ENCODE measurements around the gene LMOD3. TPM values are rescaled to one million over a fixed set of nuclear protein-coding genes. Genes with fewer than 3 reads are reported as not detected.

LMOD3 gene
- polyA plus RNA-seq, 10 donors: 74.6 to 196 (median 135) TPM

- peak in 1 of 3 donors; percentile 18 for DNase-seq
These were observed 27.8 kb downstream of the LMOD3 start for GRCh38 chr3:69094467-69095205.

DNA sequence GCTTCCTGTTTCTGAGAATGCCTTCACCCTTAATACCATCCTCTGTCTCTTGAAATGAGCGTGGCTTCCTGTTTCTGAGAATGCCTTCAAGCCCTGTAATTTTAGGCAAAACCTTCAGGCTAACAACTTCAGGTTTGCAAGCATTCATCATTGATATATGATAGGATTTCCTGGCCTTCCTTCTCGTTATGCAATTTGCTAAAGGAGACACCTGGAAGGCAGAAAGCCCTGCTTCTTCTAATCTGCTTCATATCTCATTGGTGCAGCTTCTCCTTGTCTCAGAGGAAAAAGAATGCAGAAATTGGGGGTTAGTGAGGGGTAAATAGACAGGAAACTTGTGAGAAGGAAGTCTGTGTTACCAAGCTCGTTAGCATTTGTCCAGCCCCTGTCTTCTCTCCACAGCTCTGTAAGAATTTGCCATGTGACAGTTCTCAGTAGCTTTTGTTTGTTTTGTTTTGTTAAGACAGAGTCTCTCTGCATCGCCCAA lies 30.3 kb downstream of the LMOD3 start:
- no peak for DNase-seq

DNA sequence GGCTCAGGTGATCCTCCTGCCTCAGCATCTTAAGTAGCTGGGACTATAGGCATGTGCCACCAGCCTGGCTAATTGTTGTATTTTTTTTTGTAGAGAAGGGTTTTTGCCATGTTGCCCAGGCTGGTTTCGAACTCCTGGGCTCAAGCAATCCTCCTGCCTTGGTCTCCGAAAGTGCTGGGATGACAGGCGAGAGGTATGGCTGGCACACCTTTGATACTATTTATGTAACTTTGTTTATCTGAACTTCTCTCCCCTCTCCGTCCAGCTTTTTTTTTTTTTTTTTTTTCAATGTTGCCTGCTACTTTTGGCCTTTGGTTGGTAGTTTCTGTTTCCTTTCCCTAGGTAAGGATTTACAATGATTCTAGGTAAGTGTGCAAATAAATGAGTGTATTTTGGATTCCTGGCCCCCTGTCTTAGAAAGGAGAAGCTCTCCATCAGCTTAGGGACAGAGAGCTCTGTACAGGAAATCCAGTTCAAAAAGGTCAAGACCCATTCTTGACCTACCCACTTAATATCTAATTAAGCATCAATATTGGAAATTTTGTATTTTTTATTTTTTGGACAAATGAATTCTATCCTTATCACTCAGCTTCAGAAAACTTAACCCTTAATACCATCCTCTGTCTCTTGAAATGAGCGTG lies 30.9 kb downstream of the LMOD3 start:
- DNase-seq: no peak

DNA sequence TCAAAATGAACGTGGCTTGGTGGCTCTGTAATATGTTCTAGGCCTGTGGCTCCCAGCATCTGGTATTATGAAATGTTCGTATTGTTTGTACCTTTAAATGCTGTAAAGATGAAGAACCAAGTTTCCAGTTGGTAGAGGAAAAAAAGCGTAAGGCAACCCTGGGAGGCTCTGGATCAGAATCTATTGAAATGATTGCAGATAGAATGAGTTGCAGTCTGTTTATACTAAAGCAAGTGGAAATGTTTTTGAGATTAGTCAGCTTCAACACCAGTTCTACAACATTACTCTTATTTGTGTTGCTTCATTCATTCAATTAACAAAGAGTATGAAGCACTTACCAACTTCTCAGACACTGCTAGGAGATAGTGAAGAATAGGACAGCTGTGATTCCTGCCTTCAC lies 32.4 kb downstream of the LMOD3 start:
- no peak for DNase-seq

DNA sequence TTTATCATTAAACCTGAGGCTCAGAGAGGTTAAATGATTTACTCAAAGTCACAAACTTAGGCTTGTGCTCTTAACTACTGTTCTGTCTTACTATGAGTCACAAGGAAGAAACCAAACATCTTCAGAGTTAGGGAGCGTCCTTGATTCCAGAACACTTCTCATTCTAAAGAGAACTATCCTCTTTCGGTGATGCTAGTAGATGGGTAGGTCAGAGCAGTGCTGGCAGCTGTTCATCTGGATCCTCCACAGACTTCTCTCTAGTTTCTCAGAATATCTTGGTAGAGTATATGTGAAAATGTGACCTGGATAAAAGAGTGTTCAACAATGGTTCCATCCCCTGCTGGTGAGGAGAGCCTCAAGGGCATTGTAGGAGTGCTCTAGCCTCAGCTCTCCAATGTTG lies 34.3 kb downstream of the LMOD3 start:
- no peak for DNase-seq

DNA sequence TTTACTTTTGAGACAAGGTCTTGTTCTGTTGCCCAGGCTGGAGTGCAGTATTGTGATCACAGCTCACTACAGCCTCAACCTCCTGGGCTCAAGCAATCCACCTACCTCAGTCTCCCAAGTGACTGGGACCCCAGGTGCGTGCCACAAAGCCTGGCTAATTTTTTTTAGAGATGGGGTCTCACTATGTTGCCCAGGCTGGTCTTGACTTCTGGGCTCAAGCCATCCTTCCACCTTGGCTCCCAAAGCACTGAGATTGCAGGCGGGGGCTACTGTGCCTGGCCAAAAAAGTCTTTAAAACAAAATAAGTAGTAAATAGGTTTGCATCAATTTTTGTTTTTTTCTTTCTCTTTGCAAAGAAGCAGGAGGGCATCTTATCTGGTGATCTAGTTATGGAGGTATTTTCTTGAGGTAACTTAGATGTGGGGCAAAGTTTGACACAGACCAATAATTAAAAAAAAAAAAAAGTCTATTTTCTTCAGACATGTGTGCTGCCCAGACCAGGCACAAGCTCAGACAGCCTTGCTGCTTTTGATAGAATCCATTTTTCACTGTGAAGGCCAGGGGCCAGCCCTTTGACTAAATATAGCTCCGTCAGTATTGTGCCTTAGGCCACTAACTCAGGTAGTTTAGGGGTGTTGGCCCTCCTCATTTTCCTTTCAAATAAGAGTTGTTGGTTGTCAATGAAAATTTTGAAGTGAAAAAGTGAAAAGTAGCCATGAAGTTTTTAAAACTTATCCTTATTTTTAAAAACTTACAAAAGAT lies 35.2 kb downstream of the LMOD3 start:
- DNase-seq: no peak

DNA sequence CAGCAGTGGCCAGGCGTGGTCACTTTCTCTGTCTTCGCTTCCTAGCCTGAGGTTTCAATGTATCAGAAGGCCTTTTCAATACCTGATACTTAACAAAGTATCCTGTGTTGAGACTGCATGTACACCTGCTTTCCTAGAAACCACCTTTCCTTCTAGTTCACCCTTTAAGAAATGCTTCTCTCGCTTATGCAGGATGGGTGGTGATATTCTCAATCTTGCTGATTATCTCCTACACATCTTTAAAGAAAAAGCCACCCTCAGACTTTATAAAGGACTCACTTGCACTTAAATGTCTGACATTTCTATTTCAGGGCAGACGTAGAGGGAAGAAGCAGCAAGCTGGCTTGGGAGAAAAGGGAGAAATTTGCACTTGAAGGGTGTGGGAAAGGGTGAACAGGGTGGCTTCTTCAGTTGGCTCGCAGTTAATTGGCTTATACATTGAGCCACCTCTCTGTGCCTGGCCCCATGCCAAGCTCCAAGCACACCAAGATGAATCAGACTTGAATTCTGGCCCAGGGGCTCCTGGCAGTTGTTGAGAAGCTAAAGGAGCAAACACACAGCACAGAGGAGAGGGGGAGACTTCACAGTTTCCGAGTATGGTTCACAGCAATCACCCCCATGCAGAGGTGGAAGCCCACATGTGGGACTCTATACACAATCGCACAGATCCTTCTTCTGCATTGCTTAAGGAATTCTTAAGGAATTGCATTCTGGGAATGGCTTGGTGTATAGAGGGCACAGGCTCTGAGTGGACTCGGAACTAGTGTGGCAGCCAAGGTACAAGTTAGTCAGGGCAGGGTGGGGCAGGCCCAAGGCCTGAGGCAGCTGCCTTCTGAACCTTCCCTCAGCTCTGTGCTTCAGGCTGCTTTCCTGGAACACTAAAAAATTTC lies 36.3 kb downstream of the LMOD3 start:
- DNase-seq: peak; percentile 78 to 91 (median 85)

GRCh38 chr3:69085168-69085832 lies 37.1 kb downstream of the LMOD3 start:
- DNase-seq: peak in 2 of 3 donors; percentile 29 to 73

DNA sequence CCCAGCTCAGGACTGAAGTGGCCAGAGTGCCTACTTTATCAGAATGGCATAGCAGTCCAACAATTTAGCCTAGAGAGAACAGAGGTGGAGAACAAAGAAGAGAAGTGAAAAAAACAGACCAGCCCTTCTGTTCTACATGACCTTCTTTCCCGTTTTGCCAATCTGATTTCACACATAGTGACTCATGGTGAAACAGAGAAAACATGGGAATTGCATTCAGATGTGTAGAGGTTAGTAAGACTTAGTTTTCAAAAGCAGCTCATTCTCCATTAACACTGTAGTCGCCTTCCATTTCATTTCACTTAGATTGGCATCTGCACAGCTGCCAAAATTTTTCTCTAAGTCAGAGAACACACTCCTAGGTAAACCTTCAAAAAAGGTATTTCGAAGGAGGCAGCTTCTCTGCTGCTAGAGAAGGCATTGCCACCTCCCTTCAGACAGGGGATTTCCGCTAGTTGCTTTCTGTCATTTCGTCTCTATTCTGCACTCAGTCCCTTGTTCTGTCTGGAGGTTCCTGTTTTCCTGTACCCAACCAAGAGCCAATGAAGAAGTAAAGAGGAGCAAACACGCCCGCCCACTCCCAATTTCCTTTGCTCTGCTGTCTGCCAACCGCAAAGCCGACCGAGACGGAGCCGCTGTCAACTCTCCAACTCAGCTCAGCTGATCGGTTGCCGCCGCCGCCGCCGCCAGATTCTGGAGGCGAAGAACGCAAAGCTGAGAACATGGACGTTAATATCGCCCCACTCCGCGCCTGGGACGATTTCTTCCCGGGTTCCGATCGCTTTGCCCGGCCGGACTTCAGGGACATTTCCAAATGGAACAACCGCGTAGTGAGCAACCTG lies 37.8 kb downstream of the LMOD3 start, which contains the start of gene ARL6IP5:
Gene ARL6IP5 (plus strand): TSS at position 612 of the 842 bp plus-strand sequence. CDS start 111 bp downstream, at position 723.
- peak; percentile 94 to 97 (median 96) for DNase-seq

GRCh38 chr3:69082805-69083204 lies 39.6 kb downstream of the LMOD3 start:
- peak in 2 of 3 donors; percentile 47 to 64 for DNase-seq

GRCh38 chr3:69082361-69082760 lies 40.0 kb downstream of the LMOD3 start:
- no peak for DNase-seq

GRCh38 chr3:69081583-69082262 lies 40.7 kb downstream of the LMOD3 start:
- DNase-seq: peak in 1 of 3 donors; percentile 47

- DNase-seq: peak; percentile 86 to 93 (median 87)
These were observed 42.0 kb downstream of the LMOD3 start, which contains the start of gene UBA3 for GRCh38 chr3:69080233-69080920. Gene UBA3 (minus strand): TSS chr3:69080365. CDS start chr3:69080353, 12 bp downstream.

- DNase-seq: peak in 1 of 3 donors; percentile 51
These were observed 42.9 kb downstream of the LMOD3 start for GRCh38 chr3:69079269-69080159.

DNA sequence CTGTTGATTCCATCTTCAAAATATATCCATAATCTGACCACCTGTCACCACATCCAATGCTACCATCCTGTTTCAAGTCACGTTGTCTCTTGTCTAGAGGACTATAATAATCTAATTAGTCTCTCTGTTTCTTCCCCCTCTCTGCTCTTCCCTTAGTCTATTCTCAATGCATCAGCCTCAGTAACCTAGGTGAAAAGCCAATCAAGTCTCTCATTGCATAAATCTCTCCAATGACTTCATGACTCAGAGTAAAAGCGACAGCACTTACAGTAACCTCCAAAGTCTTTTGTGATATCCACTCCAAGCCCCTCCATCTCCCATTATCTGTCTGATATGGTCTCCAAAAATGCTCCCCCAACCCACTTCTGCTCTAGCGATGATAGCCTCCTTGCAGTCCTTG lies 49.5 kb downstream of the LMOD3 start:
- DNase-seq: no peak

DNA sequence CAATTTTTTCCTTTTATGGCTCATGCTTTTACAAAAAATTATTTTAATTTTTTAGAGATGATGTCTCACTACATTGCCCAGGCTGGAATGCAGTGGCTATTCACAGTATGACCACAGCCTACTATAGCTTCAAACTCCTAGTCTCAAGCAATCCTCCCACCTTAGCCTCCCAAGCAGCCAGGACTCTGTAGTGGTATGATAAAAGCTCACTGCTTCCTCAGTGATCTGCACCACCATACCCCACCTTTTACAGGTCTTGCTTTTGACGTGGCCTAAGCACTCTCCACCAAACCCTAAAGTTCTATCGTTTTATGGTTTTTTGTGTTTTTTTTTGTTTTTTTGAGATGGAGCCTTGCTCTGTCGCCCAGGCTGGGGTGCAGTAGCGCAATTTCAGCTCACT lies 56.3 kb downstream of the LMOD3 start:
- no peak for DNase-seq

GRCh38 chr3:69065318-69065964 lies 57.0 kb downstream of the LMOD3 start:
- DNase-seq: no peak
